Measurements from ENCODE around the gene SPINK2.

SPINK2 gene, protein sequence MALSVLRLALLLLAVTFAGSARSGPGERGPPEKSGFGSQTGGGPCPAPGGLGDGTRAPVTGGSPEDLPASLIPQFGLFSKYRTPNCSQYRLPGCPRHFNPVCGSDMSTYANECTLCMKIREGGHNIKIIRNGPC

DNA sequence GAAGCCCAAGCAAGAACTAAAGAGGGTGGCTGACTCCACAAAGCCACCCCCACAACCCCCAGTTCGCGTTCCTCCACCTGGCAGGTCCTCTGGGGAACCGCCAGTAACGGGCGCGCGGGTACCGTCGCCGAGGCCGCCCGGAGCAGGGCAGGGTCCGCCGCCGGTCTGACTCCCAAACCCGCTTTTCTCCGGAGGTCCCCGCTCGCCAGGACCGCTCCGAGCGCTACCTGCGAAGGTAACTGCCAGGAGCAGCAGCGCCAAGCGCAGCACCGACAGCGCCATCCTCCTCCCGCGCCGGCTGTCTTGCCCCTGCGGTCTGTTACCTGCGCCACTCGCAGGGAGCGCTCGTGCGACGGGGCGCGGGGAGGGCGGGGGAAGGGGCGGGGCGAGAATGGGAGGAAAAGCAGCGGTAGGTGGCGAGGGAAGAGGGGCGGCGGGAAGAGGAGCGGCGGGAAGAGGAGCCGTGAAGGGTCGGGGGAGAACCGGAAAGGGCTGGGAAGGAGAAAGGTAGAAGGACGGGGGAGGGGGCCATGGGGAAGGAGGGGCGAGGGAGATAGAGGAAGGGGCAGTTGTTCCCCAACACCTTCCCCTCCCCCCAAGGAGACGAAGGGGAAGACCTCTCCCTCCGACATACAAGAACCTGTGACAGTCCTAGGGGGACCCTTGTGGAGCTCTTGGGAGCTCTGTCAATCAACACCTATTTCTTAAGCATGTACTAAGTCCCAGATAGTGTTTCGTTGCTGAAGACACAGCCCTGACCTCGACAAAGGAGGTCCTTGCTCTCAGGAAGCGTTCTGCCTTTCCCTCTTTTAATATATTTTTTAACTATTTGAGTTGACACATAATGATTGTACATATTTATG, at the start of gene SPINK2:
Gene SPINK2 (minus strand): TSS at position 321 of the 863 bp plus-strand sequence. CDS start 39 bp downstream, at position 282.
- peak; percentile 46 for DNase-seq (ENCODE audit: low spot score)
- TF ChIP-seq, protein P1, sequence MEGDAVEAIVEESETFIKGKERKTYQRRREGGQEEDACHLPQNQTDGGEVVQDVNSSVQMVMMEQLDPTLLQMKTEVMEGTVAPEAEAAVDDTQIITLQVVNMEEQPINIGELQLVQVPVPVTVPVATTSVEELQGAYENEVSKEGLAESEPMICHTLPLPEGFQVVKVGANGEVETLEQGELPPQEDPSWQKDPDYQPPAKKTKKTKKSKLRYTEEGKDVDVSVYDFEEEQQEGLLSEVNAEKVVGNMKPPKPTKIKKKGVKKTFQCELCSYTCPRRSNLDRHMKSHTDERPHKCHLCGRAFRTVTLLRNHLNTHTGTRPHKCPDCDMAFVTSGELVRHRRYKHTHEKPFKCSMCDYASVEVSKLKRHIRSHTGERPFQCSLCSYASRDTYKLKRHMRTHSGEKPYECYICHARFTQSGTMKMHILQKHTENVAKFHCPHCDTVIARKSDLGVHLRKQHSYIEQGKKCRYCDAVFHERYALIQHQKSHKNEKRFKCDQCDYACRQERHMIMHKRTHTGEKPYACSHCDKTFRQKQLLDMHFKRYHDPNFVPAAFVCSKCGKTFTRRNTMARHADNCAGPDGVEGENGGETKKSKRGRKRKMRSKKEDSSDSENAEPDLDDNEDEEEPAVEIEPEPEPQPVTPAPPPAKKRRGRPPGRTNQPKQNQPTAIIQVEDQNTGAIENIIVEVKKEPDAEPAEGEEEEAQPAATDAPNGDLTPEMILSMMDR (IDR thresholded peaks at IDR 0.05; ENCODE audit: extremely low read depth, missing control alignments): no peak

DNA sequence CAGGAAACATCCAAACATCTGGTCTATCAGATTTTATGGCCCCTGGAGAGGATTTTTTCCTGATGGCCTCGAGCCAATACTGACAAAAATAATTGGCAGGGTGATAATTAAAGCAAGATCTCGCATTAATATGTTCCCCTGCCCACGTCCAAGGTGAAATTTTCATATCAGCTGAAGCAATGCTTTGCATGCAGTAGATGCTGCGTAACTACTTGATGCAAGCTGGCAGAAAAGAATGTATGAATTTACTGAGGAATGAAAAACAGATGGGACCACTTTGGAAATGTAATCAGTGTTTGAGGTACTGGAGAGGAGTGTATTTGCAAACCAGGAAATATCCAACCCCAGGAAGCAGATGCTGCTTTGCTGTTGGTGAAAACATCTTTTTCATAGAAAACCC, 49.4 kb upstream of the SPINK2 start:
- TF ChIP-seq, protein P1 (IDR thresholded peaks at IDR 0.05; ENCODE audit: extremely low read depth, missing control alignments): no peak
- no peak for DNase-seq (ENCODE audit: low spot score)

DNA sequence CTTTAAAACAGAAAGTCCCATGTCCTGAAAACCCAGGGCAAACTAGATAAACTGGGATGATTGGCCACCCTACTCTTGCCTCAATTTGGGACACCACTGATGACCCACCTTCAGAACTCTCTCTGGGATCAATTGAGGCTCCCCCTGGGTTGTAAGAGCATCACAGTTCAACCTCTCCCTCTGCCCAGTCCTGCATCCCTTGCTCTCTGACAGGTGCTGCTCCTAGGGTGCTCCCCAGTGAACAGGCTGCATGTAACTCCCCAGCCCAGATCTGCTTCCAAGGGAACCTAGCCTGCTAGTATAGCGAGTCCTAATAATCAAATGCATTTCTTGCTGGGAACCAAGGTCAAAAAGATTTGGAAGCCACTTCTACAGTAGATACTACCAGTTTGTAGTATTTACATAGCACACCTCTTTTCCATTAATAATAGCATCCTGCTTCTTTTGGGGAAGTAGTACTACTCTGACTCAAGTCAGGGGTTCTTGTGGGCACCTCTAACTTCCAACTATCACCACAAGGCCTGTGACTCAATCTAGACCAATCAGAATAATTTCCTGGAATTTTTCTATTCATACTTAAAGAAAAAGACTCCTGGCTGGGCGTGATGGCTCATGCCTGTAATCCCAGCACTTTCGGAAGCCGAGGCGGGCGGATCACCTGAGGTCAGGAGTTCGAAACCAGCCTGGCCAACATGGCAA, 42.1 kb upstream of the SPINK2 start:
- DNase-seq (ENCODE audit: low spot score): no peak
- TF ChIP-seq, protein P1 (IDR thresholded peaks at IDR 0.05; ENCODE audit: extremely low read depth, missing control alignments): no peak

DNA sequence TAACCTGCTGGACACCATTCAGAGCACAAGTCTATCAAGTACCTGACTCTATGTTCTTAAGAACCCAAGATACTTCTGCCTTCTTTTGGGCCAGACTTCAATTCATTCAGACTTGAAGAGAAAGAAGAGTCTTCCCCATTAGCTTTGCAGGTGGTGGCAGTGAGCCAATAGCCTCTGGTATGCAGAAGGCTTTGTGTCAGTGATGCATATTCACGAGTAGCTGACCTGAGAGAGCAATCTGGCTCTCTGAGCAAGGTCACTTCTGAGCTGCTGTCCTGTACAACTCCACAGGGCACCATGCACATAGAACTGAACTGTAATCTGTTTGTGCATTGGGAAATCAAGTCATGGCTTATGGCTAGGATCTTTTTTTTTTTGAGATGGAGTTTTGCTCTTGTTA, 39.9 kb upstream of the SPINK2 start:
- DNase-seq (ENCODE audit: low spot score): no peak

DNA sequence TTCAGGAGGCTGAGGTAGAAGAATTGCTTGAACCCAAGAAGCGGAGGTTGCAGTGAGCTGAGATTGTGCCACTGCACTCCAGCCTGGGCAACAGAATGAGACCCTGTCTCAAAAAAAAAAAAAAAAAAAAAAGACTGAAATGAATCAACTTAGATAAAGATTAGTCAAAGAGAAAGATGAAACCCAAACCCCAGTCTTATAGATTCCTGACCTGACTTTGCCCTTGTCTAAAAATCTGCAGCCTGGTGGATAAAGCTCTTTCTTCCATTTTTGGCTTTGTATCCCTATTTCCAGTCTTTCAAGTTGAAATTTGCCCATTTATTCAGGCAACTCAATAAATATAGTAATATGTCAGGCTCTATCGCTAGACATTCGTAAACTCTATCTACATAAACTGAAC, 39.3 kb upstream of the SPINK2 start:
- TF ChIP-seq, protein P1 (IDR thresholded peaks at IDR 0.05; ENCODE audit: extremely low read depth, missing control alignments): no peak

More for the DNA sequence above, 39.9 kb upstream of the SPINK2 start:
- TF ChIP-seq, protein P1 (IDR thresholded peaks at IDR 0.05; ENCODE audit: extremely low read depth, missing control alignments): no peak

DNA sequence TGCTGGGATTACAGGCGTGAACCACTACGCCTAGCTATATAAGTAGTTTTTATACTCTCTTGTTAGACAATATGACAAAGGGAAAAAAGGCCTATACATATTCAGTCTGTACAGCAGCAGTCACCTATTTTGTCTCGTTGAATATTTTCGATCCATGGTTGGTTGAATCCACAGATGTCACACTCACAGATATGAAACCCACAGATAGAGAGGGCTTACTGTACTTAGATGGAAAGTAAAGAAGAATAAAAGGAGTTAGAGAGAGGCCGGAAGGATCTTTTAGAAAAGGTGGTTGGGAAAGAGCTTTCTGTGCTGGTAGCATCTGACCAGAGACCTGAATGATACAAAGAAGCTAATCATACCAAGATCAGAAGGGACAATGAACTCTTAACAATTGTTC, 38.3 kb upstream of the SPINK2 start:
- TF ChIP-seq, protein P1 (IDR thresholded peaks at IDR 0.05; ENCODE audit: extremely low read depth, missing control alignments): no peak
- no peak for DNase-seq (ENCODE audit: low spot score)

More for the DNA sequence above, 39.3 kb upstream of the SPINK2 start:
- no peak for DNase-seq (ENCODE audit: low spot score)

Data from GM20000 (cell line).